VCaP (cell line): ENCODE data around the gene EXOSC3.
"Not testable (repeated sequence)": the region's sequence is repeated elsewhere in the genome, so short reads cannot be mapped to it uniquely, and the experiment has no call there.

Experiments
- H3K27ac ChIP-seq: fragments of 450-650 bp; 2 replicates; pipeline ENCODE4 v1.5.1; 2017
- TF ChIP-seq, protein P1 (sequence below): fragments of 450-650 bp; conservative IDR thresholded peaks from 2 replicates; pipeline ENCODE4 v1.5.1; 2017; ENCODE audit warnings: mild to moderate bottlenecking, moderate library complexity

EXOSC3 gene

DNA sequence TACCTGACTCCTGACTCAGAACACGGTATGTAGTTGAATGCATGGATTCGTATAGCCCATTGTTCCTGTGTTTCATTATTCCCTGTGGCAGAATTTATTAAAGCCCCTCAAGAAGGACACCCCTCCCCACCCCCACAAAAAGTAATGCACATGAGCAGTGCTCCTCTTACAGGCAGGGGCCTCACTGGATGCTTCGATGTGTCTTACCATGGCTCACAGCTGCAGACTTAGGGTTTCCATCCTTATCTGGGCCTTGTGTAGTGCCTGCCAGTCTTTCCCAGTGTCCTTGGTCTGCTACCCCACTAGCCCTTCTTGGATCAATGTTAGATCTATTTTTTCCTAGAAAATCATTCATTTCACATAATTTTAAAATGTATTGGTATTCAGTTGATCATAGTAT is 14.9 kb downstream of the EXOSC3 start:
- no peak overlapping the region for H3K27ac ChIP-seq
- TF ChIP-seq, protein P1, sequence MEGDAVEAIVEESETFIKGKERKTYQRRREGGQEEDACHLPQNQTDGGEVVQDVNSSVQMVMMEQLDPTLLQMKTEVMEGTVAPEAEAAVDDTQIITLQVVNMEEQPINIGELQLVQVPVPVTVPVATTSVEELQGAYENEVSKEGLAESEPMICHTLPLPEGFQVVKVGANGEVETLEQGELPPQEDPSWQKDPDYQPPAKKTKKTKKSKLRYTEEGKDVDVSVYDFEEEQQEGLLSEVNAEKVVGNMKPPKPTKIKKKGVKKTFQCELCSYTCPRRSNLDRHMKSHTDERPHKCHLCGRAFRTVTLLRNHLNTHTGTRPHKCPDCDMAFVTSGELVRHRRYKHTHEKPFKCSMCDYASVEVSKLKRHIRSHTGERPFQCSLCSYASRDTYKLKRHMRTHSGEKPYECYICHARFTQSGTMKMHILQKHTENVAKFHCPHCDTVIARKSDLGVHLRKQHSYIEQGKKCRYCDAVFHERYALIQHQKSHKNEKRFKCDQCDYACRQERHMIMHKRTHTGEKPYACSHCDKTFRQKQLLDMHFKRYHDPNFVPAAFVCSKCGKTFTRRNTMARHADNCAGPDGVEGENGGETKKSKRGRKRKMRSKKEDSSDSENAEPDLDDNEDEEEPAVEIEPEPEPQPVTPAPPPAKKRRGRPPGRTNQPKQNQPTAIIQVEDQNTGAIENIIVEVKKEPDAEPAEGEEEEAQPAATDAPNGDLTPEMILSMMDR: no peak

DNA sequence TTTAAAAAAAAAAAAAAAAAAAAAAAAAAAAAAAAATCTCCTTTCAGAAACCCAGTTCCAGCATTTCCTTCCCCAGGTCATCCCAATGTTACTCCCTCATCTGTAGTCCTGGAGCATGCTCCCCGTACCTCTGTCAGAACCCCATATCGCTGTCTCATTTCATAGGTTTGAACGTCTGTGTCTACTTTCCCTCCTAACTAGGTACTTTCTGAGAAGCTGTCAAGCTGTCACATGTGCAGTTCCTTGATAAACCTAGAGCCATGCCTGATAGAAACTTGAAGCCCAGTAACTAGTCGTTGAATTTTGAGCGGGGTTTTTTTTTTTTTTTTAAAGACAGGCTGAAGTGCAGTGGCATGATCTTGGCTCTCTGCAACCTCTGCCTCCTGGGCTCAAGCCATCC is 15.6 kb downstream of the EXOSC3 start:
- TF ChIP-seq, protein P1: no peak
- H3K27ac ChIP-seq: no peak overlapping the region

DNA sequence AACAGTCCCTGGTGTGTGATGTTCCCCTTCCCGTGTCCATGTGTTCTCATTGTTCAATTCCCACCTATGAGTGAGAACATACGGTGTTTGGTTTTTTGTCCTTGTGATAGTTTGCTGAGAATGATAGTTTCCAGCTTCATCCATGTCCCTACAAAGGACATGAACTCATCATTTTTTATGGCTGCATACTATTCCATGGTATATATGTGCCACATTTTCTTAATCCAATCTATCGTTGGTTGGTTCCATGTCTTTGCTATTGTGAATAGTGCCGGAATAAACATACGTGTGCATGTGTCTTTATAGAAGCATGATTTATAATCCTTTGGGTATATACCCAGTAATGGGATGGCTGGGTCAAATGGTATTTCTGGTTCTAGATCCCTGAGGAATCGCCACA is 19.6 kb downstream of the EXOSC3 start:
- not testable (repeated sequence) for H3K27ac ChIP-seq

DNA sequence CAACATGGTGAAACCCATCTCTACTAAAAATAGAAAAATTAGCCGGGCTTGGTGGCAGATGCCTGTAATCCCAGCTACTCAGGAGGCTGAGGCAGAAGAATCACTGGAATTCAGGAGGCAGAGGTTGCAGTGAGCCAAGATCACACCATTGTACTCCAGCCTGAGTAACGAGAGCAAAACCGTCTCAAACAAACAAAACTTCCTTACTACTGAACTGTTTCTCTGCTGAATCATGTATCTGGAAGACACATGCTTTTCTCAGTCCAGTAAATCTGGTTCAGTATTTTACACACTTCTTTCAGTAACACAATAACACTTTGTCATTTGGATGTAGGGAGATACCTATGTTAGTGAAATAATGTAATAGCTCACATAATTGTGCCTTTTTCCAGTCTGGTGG is 23.4 kb downstream of the EXOSC3 start:
- TF ChIP-seq, protein P1: no peak
- no peak overlapping the region for H3K27ac ChIP-seq

DNA sequence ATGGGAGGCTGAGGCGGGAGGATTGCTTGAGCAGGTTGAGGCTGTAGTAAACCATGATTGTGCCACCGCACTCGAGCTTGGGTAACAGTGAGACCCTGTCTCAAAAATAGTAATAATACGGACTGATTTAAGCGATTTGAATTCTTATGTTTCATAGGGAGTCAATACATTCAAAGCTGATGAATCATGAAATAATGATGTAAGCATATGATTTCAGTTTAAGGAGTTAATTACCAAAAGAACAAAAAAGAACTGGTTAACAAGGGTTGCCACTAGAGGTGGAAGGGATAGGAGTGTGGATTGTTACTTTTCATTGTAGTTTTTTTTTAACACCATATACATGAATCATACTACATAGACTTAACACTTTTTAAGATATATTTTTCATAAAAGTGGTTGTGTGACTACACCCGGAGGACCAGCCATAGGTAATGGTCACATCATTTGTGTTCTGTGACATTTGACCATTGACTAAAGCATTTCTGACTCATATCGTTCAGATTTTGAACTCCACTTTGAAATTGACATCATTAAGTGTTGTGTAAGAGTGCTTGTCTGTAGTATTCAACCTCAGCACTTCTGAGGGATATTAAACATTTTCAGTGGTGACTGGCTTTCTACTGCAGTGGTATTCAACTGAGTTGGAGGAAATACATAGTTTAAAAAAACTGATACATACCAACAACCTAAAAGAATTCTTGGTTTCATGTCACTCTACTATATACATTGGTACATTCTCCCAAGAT is 24.3 kb downstream of the EXOSC3 start:
- TF ChIP-seq, protein P1: no peak
- no peak overlapping the region for H3K27ac ChIP-seq

DNA sequence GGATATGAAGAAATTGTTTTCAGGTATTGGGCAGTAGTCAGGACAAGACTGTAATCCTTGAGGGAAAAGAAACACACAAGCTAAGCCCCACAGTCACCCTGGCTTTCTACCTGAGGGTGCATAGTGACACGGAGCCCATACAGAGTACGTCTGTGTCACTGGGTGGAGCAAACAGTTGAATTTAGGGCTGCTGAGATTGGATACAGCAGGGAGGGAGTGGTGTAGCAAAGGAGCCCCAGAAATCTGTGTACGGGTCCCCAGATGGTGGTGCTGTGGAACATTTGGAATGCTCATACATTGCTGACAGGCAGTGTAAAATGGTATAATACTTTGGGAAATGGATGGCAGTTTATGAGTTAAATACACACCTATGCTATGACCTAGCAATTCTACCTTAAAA is 26.1 kb downstream of the EXOSC3 start:
- H3K27ac ChIP-seq: no peak overlapping the region
- TF ChIP-seq, protein P1: no peak

DNA sequence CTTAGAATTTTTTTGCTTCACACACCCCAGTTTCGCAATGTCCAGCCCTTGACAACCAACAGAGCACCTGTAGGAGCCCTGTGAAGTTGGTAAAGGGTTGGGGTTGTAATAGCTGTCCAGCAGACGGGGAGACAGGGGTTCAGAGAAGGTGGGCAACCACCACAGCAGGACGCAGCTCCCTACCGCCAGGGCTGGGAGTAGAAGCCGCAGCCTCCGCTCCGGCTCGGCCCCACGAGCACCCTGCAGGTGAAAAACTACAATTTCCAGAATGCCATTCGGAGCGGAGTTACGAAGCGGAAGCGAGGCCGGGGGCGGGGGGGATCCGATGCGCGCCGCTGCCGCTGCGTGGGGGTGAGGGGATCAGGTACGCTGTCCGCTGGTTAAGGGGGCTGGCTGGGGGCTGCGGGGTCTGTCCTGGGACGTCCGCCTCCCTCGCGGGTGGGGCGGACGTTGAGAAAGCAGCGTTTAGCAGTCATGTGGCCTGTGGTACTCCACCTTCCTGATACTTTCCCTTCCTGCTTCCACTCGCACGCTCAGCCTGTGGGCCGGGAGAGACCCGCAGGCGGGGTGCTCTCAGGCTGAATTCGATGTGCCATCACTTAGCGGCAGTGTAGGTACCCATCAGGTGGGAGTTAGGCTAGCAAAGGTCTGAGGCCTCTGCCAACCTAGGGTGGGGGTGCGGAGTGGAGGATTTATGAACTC is 31.2 kb downstream of the EXOSC3 start, which contains the start of gene TRMT10B:
TRMT10B (plus strand) TSS at position 317 of the 702 bp plus-strand sequence. CDS start 8,127 bp downstream, outside the sequence.
- TF ChIP-seq, protein P1: 0 out of 2 replicates have a peak, but pooled peaks have one; percentile 17
- peak within 1 kb of the TSS; percentile 83 for H3K27ac ChIP-seq
